A172 (cell line): ENCODE data around the gene TRMT44. TPM values are rescaled to one million over a fixed set of nuclear protein-coding genes. Genes with fewer than 3 reads are reported as not detected.
"Not testable (repeated sequence)": the region's sequence is repeated elsewhere in the genome, so short reads cannot be mapped to it uniquely, and the experiment has no call there.

ENCODE experiments used
- DNase-seq: peaks from one replicate; pipeline ENCODE4 v3.0.0-alpha.2; 2015; ENCODE audit warnings: low spot score
- total RNA-seq: library from RNA; depleted of rRNA; stranded (reverse); fragments of >200 nt; shearing (Covaris generic); gene quantifications from 2 replicates; pipeline ENCODE4 v1.2.3, GENCODE V29; 2014

Gene TRMT44
- total RNA-seq, 1 experiment from 2014 or later, result 8.4 TPM

- DNase-seq, result peak; percentile 57
Measured at GRCh38 chr4:8468746-8469535, 28.4 kb downstream of the TRMT44 start.

DNA sequence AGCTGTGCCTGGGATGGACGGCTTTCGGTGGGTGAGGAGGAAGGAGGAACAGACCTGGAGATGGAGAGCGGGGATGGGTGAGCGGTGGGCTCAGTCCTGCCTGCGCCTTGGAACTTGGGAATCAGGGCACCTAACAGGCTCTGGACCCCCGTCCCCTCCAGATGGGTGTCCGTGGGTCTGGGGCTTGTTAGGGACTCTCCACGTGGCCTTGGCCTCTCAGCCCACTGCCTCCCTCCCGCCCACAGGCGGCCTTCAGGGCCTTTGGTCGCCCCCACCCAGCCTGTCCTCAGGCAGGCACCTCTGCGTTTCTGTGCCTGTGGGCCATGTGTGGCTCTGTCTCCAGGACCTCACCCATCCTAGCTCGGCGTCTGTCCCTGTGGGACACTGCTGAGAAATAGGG lies 29.0 kb downstream of the TRMT44 start:
- DNase-seq, result no peak

DNA sequence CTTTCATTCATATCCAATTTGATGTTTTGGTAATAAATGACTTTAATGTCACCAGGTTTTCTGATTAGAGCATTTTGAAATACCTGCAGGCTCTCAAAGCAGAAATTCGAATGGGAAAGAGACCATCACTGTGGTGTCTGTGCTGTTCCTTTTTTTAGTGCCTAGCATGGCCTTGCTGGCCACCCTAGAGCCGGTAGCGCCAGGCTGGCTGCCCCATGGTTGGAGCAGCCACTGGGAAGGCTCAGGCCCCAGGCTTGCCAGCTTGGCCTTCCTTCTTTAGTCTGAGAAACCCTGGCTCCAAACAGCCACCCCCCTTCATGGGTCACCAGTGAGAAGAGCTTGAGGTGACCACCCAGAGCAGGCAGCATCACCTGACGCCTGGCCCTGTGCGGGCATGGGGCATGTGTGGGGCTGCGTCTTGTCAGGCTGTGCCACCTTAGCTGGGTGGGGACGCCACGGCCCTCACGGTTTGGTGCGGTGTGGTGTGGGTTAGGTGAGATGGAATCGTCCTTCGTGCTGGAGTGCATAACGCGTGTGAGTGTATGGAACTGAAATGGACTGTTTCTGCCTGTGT lies 30.0 kb downstream of the TRMT44 start:
- no peak for DNase-seq

DNA sequence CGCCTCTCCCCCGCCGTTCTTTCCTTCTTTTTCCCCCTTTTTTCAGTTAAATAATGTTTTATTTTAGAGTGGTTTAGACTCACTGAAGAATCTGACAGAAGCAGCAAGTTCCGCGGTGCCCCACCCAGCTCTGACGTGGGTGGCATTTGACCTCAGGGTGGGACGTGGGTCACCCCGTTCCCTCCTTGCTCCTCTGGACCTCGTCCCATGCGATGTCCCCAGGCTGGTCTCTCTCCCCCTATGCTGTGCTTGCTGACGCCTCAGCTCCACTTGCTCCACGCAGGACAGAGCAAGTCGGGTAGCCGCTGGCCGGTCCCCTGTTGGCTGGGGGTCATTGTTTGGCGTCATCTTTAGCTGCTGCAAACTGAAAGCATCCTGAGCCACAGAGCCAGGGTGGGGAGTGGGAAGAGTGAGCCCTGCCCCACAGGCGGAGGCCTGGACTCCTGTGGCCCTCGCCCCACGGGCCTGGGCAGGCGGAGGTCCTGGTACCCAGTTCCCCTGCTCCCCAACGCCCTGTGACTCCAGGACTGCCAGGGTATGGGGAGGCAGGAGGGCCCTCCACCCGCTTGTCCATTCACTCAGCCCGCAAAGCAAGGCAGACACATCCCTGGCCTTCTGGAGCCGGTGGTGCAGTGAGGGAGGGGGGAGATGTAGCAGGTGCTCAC lies 30.8 kb downstream of the TRMT44 start:
- no peak for DNase-seq

DNA sequence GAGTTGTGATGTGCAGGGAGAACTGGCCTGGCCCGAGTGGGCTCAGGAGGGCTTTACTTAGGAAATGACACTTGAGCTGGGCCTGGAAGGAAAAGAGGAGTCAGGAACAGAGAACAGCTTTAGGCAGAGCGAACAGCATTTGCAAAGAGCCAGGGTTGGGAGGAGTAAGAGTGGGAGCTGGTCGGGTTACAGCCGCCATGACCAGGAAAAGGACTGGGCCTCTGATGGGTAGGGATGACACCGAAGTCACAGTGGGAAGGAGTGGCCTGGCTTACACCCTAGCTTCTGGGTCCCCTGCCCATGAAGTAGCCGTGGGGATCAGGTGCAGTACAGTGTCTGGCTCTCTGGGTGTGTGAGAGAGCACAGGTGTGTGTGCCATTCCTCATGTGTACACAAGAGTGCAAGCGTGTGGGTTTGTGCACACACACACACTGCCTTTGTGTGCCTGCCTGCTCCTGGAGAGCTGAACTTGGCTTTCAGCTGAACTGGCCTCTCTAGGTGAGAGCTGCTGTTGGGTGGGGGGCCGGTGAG lies 31.6 kb downstream of the TRMT44 start:
- no peak for DNase-seq

DNA sequence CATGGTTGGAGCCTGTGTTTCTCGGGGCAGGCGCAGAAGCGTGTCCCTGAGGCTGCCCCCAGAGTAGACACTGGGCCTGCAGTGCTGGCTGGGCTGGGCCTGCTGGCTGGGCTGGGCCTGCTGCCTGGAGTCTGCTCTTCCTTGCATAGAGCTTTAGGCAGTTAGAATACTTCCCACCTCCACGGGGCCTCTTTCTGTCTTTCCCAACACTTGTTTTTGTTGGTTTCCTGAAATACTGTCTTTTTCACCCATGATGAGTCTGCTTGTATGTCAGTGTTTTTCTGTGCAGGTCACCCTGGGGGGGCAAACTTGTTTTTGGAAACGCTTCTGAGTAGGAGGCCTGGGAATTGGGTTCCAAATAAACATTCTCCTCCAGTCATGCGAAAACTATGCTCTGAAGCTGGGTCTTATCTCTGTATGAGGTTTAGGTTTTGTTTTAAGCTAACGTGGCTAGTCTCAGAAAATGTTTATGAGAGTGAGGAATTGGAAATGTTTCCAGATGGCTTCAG lies 32.2 kb downstream of the TRMT44 start:
- DNase-seq, result peak; percentile 82

- no peak for DNase-seq
Measured at GRCh38 chr4:8473198-8473919, 32.8 kb downstream of the TRMT44 start.

GRCh38 chr4:8473920-8474590 lies 33.5 kb downstream of the TRMT44 start:
- no peak for DNase-seq

GRCh38 chr4:8474856-8475255 lies 34.3 kb downstream of the TRMT44 start:
- DNase-seq, result no peak

GRCh38 chr4:8475751-8476575 lies 35.4 kb downstream of the TRMT44 start:
- DNase-seq, result no peak

GRCh38 chr4:8477095-8477635 lies 36.6 kb downstream of the TRMT44 start:
- DNase-seq, result no peak

GRCh38 chr4:8477676-8478075 lies 37.1 kb downstream of the TRMT44 start:
- DNase-seq, result no peak

GRCh38 chr4:8478371-8478770 lies 37.8 kb downstream of the TRMT44 start:
- DNase-seq, result no peak

GRCh38 chr4:8478801-8479744 lies 38.5 kb downstream of the TRMT44 start:
- DNase-seq, result no peak

GRCh38 chr4:8480221-8480620 lies 39.6 kb downstream of the TRMT44 start:
- DNase-seq, result no peak

DNA sequence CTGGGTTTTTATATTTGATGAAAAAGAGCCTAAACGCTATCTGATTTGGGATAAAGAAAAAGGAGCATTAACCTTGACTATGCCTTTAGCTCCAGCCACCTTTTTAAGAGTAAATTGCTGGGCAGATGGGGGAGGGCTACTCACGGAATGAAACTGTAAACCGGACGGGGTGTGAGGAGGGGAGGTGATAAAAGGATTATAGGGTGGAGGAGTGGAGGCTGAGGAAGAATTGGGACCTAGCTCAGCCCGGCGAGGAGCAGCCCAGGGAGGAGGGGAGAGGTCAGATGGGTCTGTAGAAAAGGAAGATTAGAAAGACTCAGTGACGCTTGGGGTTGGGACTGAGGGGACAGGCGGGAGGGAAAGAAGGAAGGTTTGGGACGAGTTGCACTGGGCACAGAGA lies 46.1 kb downstream of the TRMT44 start:
- not testable (repeated sequence) for DNase-seq

DNA sequence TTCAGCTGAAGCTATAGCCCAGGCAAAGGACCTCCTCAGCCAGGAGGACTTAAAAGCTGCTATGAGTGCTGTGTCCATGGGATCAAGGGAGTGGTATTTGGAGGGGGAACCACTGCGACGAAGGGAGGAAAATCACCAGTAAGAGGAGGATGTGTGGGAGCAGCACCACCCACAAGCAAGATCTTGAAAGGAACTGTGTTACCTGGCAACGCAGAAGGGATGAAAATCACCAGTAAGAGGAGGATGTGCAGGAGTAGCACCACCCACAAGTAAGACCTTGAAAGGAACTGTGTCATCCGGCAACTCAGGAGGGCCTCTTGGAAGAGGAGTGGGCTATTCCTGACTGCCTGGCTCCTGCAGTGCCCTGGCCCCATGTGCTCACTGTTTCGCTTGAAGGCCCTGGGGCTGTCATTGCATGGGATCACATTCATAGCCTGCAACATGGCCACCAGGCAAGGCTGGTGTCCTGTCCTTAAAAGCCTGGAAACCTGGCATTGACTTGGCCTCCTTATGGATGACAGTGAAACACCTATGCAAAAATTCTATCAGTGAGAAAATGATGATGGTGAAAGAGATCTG lies 48.3 kb downstream of the TRMT44 start:
- no peak for DNase-seq

- not testable (repeated sequence) for DNase-seq
Measured at GRCh38 chr4:8491478-8491877, 50.9 kb downstream of the TRMT44 start.

DNA sequence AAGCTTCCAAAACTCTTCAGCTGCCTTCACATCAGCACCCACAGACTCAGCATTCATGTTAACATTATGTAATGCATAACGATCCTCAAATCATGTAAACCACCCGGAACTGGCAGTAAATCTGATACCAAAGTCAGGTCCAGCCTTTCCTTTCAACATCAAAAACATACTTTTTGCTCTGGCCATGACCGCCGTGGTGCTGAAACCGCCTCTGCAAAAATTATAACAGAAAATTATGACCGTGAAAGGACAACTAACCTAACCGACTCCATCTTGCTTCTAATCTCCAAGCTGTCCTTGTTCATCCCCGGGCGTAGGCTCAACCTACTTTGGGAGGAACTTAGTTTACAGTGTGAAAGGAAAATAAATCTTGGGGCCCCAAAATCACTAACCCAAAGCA lies 51.6 kb downstream of the TRMT44 start:
- no peak for DNase-seq
